ENCODE results near the gene FGF21. TPM values are rescaled to one million over a fixed set of nuclear protein-coding genes. Genes with fewer than 3 reads are reported as not detected.
A peak's percentile ranks its signal among the peaks of the same experiment; 100 is the strongest.

Gene FGF21
- total RNA-seq, 1 experiment from 2014 or later: not detected

DNA sequence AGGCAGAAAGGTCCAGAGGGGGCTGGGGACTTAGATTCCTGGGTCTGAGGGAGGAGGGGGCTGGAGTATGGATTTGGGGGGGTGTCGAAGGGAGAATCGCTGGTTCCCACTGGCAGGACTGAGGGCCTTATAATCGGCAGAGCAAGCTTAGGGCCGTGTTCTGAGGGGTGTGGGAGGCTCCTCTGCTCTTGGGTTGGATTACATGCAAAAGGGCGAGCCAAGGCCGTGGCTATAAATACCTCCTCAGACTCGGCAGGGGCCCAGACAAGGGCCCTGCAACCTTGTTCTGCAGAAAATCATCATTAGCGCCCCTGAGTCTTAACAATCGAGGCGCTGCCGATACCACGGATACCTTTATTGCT is 35.1 kb upstream of the FGF21 start:
- POLR2A ChIA-PET (ENCODE audit: unreplicated experiment): interaction anchor here (0.6 kb wide), 1 partner anchor 86 kb away, joined by 4 read pairs; no protein-coding TSS in a partner anchor
- peak; percentile 3; the same call in 1 of the 2 replicates for ATAC-seq
- TF ChIP-seq EZH2 (IDR thresholded peaks at IDR 0.05; ENCODE audit: low read length, unreplicated experiment): no peak
- TF ChIP-seq, protein P1, sequence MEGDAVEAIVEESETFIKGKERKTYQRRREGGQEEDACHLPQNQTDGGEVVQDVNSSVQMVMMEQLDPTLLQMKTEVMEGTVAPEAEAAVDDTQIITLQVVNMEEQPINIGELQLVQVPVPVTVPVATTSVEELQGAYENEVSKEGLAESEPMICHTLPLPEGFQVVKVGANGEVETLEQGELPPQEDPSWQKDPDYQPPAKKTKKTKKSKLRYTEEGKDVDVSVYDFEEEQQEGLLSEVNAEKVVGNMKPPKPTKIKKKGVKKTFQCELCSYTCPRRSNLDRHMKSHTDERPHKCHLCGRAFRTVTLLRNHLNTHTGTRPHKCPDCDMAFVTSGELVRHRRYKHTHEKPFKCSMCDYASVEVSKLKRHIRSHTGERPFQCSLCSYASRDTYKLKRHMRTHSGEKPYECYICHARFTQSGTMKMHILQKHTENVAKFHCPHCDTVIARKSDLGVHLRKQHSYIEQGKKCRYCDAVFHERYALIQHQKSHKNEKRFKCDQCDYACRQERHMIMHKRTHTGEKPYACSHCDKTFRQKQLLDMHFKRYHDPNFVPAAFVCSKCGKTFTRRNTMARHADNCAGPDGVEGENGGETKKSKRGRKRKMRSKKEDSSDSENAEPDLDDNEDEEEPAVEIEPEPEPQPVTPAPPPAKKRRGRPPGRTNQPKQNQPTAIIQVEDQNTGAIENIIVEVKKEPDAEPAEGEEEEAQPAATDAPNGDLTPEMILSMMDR (conservative IDR thresholded peaks at IDR 0.05; ENCODE audit: low read depth, low read length): no peak
- no peak for TF ChIP-seq EZH2phosphoT487 (IDR thresholded peaks at IDR 0.05; ENCODE audit: borderline replicate concordance, low read length)

DNA sequence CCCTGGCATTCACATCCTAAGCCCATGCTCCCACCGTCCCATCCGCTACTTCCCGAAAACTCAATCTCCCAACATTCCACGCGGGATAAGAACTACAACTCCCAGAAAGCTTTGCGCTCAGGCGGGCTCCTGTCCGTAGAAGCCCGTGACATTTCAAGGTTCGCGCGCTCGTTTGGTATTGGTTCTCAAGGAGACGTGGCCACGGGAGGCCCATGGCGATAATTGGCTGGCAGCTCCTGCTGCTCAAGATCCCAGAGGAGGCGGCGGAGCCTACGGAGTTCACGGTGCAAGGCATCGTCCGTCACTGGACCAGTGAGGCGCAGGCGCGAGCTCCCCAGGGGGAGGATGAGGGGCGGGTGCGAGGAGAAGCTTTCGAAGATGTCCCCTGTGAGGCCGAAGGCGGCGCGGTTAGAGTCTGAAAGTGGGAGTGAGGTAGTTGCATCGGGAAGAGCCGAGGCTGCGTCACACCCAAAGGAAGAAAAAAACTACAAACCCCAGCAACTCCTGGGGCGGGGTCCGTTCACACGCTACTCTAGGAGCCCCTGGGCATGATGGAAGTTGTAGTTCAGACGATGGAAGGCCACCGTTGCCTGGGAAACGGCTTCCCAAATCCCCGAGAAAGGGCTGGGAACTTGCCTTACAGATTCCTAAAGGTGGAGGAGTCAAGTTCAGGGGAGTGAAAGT is 34.6 kb upstream of the FGF21 start:
- Histone ChIP-seq H3K9me3 (ENCODE audit: low read length) (no peaks in the 10 kb centered on the region), H4K20me1 (ENCODE audit: low read length) (no peaks in the 10 kb centered on the region), H3K9ac (ENCODE audit: low read length) (peak overlapping the region; percentile 64), H3K4me2 (ENCODE audit: low read length) (peak overlapping the region; percentile 80), H2AFZ (ENCODE audit: low read length) (peak overlapping the region; percentile 85), H3K27me3 (ENCODE audit: low read length) (no peaks in the 10 kb centered on the region), H3K36me3 (ENCODE audit: low read depth, low read length) (no peaks in the 10 kb centered on the region), H3K4me3 (ENCODE audit: low read length) (peak overlapping the region; percentile 69), H3K79me2 (ENCODE audit: low read length) (no peaks in the 10 kb centered on the region), H3K27ac (ENCODE audit: low read length) (peak overlapping the region; percentile 14), H3K4me1 (ENCODE audit: insufficient read depth, low read length) (no peaks in the 10 kb centered on the region), H3K9me2 (replicated peaks; ENCODE audit: low read length) (no peaks in the 10 kb centered on the region), H3F3A (ENCODE audit: low read length, unreplicated experiment) (no peaks in the 10 kb centered on the region)
- TF ChIP-seq EZH2 (IDR thresholded peaks at IDR 0.05; ENCODE audit: low read length, unreplicated experiment) (no peak), EZH2phosphoT487 (IDR thresholded peaks at IDR 0.05; ENCODE audit: borderline replicate concordance, low read length) (no peak)
- TF ChIP-seq, protein P1 (conservative IDR thresholded peaks at IDR 0.05; ENCODE audit: low read depth, low read length): no peak
- CTCF ChIA-PET: interaction anchor here (0.6 kb wide), 1 partner anchor 1807 kb away, joined by 4 read pairs; no protein-coding TSS in a partner anchor
- POLR2A ChIA-PET (ENCODE audit: unreplicated experiment): interaction anchor here (0.6 kb wide), 1 partner anchor 87 kb away, joined by 4 read pairs; no protein-coding TSS in a partner anchor
- no TSS peak for BruUV-seq (replicated peaks)
- intact Hi-C loops (cut with micrococcal nuclease): no loop called here
- DNase-seq (peak; percentile 96), ATAC-seq (peak; percentile 95)

More for the DNA sequence above, 35.1 kb upstream of the FGF21 start:
- no peaks in the 10 kb centered on the region for H3K4me1 ChIP-seq (ENCODE audit: insufficient read depth, low read length)
- H3K27ac ChIP-seq (ENCODE audit: low read length): no peak overlapping the region
- CTCF ChIA-PET: no interaction called here
- no peaks in the 10 kb centered on the region for H3K79me2 ChIP-seq (ENCODE audit: low read length)
- no peaks in the 10 kb centered on the region for H3K36me3 ChIP-seq (ENCODE audit: low read depth, low read length)
- no peaks in the 10 kb centered on the region for H3K27me3 ChIP-seq (ENCODE audit: low read length)
- no peaks in the 10 kb centered on the region for H4K20me1 ChIP-seq (ENCODE audit: low read length)
- peak overlapping the region; percentile 80 for H3K4me2 ChIP-seq (ENCODE audit: low read length)
- DNase-seq: no peak
- no peaks in the 10 kb centered on the region for H3F3A ChIP-seq (ENCODE audit: low read length, unreplicated experiment)
- peak overlapping the region; percentile 85 for H2AFZ ChIP-seq (ENCODE audit: low read length)
- no peaks in the 10 kb centered on the region for H3K9me2 ChIP-seq (replicated peaks; ENCODE audit: low read length)
- peak overlapping the region; percentile 69; the same call in 1 of the 2 replicates for H3K4me3 ChIP-seq (ENCODE audit: low read length)
- intact Hi-C loops (cut with micrococcal nuclease): no loop called here
- BruUV-seq (replicated peaks): no TSS peak
- no peak overlapping the region for H3K9ac ChIP-seq (ENCODE audit: low read length)
- no peaks in the 10 kb centered on the region for H3K9me3 ChIP-seq (ENCODE audit: low read length)

GRCh38 chr19:48722196-48722708 is 33.1 kb upstream of the FGF21 start:
- H3K36me3 ChIP-seq (ENCODE audit: low read depth, low read length): no peaks in the 10 kb centered on the region
- no peak overlapping the region for H3K4me2 ChIP-seq (ENCODE audit: low read length)
- H4K20me1 ChIP-seq (ENCODE audit: low read length): no peaks in the 10 kb centered on the region
- H3K27me3 ChIP-seq (ENCODE audit: low read length): no peaks in the 10 kb centered on the region
- CTCF ChIA-PET: no interaction called here
- no peak overlapping the region for H2AFZ ChIP-seq (ENCODE audit: low read length)
- no peak for ATAC-seq
- no peaks in the 10 kb centered on the region for H3K9me3 ChIP-seq (ENCODE audit: low read length)
- no peak overlapping the region for H3K9ac ChIP-seq (ENCODE audit: low read length)
- intact Hi-C loops (cut with micrococcal nuclease): no loop called here
- POLR2A ChIA-PET (ENCODE audit: unreplicated experiment): no interaction called here
- H3K4me1 ChIP-seq (ENCODE audit: insufficient read depth, low read length): no peaks in the 10 kb centered on the region
- H3F3A ChIP-seq (ENCODE audit: low read length, unreplicated experiment): no peaks in the 10 kb centered on the region
- no peak for DNase-seq
- TF ChIP-seq EZH2 (IDR thresholded peaks at IDR 0.05; ENCODE audit: low read length, unreplicated experiment) (no peak), EZH2phosphoT487 (IDR thresholded peaks at IDR 0.05; ENCODE audit: borderline replicate concordance, low read length) (no peak)
- TF ChIP-seq, protein P1 (conservative IDR thresholded peaks at IDR 0.05; ENCODE audit: low read depth, low read length): no peak
- no peaks in the 10 kb centered on the region for H3K79me2 ChIP-seq (ENCODE audit: low read length)
- no peak overlapping the region for H3K4me3 ChIP-seq (ENCODE audit: low read length)
- H3K27ac ChIP-seq (ENCODE audit: low read length): no peak overlapping the region
- H3K9me2 ChIP-seq (replicated peaks; ENCODE audit: low read length): no peaks in the 10 kb centered on the region
- no TSS peak for BruUV-seq (replicated peaks)

Measured in PC-3 (cell line).